DMS79 treated with DMSO at 0.1 percent for 48 hours (cell line): ENCODE measurements around the gene PBXIP1.

Experiments
- DNase-seq: peaks from one replicate; lab custom pipeline; 2025; lab: John Stamatoyannopoulos, UW

Gene PBXIP1

DNA sequence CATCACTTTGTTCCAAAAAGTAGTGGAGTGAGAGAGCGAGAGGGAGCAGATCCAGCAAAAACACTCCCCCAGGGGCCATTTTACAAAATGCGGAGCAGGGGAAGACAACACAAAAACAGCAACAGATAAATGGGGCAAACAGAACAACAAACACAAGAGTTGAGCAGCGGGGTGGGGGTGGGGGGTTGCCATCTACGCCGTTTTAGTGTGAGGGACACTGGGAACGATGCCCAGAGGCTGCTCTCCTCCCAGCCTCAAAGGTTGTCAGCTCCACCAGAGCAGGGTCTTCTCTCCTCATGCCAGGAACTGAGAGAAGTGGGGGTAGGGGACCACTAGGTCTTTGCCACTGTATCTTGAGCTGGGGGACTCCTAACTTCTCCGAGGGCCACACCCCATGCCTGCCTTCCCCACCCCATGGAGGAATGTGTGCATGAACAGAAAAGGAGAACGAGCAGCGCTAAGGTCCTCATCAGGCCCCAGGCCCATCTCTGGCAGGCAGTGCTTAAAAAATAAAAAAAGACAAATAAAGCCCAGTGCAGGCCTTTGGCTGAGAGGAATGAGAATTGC is 1.3 kb upstream of the PBXIP1 start:
- no peak for DNase-seq

DNA sequence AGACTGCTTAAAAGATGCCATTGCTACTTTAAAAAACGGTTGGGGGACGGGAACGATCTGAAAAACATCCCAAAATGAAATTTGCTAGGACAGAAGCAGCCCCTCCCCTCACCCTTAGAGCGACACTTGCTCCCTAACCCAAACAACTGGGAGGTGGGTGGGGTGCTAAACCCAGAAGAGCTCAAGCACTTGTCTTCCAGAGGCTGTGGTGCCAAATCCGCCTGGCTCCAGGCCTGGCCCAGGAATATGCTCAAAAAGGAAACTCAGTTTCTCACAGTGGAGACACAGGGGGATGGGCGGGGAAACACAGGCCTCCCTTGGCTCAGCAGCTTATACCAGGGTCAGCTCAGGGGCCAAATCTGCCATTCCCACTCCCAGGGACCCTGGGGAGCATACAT is 644 bp upstream of the PBXIP1 start:
- DNase-seq = no peak

DNA sequence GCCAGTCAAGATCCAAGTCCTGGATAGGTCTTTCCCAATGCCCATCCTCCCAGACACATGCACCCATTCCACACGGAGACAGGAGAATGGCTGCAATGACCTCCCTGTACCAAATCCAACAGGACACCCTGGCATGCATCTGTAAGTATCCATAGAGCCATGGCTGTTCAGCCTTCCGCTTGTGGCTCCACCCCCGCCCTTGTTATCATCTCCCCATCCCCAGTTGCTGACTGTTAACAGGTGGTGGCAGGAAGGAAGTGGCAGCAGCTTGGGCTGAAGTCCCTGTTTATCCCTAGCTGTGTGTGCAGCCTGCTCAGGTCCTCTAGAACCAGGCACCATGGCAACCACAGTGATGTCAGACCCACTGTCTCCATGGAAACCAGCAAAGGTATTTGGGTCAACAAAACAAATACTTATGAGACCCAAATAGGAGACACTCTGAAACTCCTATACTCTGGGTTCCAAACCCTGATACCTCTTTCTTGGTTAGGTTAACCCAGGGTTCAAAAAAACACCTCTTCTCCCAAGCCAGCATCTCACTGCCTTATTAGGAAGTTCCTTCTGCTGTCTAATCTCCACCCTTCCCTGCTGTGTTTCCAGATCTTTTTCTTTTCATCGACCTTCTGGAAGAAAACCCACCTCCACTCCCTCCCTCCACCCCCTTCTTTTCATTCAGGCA is 721 bp downstream of the PBXIP1 start:
- peak; percentile 53 for DNase-seq

DNA sequence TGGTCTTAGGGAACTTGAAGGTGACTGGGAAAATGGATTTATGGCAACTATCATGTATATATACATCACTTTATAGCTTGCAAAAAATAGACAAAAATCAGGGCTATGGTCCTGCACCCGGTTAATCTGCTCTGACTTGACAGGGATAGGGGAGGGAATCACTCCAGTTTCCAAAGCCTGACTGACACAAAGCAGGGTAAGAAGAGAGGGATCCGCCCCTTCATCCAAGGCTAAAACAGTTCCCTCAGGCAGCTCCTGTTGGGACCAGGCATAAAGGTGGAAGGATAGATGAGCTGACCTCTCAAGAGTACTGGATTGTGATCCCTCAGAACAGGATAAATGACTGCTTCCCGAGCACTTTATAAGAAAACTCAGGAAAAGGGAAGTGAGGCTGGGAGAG is 1.4 kb downstream of the PBXIP1 start:
- no peak for DNase-seq

DNA sequence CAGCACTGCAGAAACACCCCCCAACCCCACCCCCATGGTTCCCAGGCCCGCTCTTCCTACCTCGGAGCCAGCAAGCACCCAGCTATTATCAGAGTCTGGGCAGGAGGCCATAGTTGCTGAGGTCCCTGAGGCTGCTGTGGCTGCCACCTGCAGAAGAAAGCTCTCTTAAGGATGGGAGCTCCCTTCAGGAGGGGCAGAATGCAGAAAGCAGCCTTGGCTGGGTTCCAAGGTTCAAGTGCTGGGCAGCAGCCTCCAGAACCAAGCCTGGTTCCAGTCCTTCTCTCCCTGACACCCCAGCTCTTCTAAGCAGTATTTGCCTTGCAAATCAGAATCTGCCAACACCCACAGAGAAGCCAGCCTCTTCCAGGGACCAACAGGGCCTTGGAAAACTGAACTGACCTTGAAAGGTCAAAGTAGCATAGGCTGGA is 2.3 kb downstream of the PBXIP1 start:
- peak; percentile 8 for DNase-seq

DNA sequence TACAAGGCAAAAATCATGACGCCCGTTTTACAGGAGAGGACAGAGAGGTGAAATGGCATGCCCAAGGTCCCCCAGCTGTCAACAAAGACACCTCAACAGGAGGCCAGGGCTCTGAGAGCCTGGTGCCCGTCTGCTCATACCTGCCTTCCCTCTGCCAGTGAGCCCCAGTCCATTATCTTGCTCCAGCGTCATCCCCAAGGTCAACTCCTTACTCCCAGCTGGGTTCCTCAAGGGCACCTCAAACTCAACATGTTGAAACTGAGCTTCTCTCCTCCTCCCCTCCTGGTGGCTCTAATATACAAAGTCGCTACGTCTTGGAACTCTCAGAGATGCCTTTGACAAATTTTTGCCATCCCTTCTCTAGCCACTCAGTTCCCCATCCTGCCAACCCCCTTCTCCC is 3.2 kb downstream of the PBXIP1 start:
- DNase-seq = no peak

DNA sequence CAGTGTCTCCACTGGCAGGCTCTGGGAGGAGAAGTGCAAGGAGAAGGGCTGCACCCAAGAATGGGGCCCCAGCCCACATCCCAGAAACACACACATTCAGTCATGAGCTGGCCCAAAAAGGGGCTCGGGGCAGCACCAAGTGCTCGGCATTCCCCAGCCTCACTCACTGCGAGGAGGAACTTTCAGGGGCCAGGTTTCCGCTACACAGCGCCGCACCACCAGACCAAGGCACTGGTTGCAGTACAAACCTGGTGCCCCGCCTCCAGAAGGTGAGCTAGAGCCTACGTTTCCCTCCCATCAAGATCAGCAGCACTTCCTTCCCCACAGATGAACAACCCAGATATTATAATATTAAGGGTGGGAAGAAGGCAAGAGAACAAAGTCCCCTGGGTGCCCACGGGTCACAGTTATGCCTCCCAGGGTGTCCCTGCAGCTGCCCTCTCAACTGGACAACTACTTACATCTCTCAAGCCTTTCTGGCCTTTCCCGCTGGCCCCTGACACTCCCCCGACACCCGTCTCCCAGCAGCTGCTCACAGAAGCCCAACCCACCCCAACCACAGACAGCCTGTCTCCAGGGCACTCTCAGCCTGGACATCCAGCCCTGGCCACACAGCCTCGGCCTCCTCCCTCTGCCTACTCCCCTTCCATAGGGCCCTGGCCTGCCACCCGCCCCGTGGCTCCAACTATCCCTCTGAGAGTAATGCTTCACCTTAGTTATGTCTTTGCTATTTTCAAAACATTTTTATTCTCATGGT is 3.8 kb downstream of the PBXIP1 start:
- DNase-seq = no peak

DNA sequence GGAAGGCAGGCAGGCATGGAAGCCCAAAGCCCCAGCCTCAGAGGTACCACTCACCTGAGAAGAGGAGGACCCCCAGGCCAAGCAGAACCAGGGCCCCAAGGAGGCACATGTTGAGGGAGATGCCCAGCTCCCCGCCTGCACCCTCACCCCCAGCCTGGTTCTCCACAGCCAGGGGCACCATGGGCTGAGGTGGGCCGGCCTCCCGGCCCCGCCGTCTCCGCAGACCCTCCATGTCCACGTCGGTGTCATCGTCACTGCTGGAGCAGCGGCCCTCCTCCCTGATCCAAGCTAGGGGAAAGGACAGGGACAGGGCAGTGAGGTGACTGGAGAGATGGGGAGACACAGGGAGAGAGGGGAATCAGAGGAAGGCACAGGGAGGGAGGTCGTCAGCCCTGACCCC is 7.8 kb downstream of the PBXIP1 start:
- no peak for DNase-seq

DNA sequence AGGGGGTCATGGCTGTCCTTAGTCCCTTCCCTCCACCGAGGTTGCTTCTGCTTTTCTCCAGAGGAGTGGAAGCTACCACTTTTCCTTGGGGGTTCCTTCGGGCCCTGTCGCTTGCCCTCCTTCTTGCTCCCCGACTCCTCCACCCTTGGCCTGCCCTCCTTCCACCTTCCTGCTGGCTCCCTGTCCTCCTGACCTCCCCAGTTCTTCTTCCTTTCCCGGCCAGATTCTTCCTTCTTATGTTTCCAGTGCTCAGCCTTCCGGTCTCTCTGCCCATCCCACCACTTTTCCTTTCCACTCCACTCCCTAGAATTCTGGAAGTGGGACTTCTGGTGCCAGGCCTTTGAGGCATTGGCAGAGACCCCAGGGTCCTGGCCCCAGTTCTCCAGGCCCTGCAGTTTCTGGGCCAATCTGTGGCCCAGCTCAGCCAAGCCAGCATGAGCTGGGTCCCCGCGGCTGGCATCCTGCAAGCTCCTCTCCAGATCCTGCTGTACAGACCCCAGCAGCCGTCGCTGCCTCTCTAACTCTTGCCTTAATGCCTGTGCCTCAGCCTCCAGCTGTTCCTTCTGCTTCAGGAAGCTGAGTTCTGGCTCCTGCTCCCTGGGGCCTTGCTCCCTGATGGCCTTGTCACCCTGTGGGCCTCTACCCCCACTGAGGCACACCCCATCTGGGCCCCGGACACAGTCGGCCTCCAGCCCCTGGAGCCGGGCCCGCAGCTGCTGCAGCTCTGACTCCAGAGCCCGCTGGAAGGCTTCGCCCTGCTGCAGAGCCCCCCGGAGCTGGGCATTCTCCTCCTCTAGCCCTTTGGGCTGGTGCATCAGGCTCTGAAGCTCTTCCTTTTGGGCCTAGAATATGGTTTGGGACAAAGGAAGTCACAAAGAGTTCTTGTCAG is 9.7 kb downstream of the PBXIP1 start:
- DNase-seq = no peak

DNA sequence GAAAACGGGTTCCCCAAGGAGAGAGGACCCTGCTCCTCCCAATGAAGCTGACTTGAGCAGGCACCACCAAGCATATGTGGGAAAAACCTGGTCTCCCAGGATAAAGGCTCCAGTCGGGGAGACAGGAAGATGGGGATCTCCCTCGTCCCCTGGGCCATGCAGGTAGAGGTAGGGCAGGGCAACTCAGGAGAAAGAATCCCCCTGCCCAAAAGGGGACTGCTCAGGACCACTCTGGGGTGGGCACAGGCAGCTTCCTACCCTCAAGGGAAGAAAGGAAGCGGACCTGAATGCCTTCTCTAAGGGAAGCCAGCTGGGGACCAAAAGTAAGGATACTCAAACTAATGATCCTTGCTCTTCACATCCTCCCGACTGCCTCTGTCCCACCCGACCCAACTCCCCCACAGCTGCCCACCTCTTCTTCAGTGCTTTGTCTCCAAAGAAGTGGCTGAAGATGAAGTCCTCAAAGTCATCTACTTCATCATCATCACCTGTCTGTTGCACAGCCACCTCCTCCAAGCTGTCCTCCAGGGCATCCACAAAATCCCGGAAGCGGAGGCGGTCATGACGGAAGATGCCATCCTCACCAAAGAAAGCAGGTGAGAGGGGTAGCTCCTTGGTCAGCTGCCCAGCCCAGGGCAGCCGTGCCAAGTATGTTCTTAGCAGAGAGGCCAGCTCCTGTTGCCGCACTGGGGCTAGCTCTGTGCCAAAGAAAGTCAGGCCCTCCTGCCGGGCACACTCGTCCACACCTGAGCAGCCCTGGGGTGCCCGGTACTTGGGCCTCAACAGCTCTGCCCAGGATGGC is 10.5 kb downstream of the PBXIP1 start:
- no peak for DNase-seq

DNA sequence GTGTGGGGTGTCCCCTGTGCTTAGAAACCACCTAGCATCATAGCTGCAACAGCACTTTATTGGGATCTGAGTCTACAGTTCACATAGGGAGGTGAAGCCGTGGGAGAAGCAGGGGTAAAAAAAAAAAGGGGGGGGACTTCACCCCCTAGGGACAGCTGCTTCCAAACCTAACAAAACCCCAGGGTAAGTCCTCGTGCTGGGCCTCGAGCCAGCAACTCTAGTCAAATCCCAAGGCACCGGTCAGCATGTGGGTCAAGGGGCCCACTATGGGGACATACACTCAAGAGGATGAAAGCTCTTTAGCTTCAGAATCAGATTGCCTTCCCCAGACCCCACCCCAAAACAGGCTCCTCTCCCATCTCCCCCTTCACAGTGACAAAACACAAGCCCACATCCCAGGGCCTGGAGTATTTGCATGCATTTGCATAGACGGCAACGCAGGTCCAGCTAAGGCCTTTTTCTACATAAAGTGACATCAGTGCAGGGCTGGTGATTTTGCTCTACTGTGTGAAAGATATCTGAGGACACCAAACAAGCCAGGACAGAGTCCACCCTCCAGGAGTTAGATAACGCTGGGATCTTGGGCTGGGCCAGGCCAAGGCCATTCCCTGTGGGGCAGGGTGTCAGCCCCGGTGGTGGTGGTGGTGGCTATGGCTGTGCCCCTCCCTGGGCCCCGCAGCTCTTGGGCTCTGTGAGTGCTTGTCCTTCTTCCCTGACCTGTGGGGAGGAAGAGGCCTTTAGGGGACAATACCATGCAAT is 11.3 kb downstream of the PBXIP1 start:
- no peak for DNase-seq

DNA sequence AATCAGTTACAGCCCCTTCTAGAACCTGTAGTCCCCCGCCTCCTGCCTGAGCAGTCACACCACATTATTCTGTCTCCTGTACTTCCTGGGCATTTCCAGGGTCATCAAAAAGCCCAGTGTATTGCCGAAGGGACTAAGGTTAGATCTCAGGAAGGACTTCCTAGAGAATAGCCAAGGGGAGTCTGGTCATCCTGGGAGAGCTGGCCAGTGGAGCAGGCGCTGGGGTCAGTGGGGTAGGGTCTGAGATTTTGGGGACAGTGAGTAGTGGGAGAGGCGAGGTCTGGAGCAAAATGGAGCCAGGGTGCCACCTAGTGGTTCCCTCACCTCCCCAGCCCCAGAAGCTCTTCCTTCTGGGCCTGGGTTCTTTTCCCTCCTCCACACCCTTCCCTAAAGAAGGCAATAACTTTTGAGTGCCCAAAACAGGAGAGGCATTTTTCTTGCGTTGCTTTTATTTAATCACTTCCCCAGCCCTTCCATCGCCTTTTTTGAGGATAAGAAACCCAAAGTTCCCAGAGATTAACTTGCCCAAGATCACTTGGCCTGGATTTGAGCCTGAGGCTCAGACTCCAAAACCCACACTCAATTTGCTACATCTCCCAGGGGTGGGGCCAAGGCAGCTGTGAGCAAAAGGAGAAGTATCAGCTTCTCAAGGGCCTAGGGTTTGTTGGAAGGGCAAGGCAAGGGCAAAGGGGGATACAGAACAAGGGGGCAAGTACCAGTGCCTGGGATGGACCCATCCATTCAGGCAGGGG is 12.1 kb downstream of the PBXIP1 start:
- peak; percentile 24 for DNase-seq

DNA sequence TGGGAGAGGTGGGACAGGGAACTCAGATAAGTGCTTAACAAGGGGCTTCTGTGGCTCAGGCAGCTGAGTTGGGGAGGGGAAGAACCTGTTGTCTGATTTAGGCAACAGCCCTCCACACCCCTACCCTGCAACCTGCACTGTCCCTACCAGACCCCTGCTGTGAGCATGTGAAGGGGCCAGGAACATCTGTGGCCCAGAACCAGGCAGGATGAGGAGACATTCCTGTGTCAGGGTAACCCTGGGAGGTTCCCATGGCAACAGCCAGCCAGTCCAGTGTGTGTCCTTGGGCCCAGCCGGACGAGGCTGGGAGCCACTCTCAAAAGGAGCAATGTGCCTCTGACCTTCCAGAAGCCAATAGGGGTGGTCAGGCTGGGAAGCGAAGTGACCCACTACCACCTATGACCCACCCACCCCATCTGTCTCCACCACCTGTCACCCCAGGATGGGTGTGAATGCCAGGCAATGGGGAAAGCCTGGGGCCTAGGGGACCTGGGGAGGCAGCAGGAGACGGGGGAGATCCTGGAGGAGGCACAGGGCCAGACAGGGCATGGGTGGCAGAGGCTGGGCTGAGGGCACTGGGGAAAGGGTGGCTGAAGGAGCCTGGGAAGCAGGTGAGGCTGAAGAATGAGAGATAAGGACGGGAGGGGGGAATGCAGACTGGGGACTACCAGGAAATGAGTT is 14.4 kb downstream of the PBXIP1 start:
- no peak for DNase-seq

DNA sequence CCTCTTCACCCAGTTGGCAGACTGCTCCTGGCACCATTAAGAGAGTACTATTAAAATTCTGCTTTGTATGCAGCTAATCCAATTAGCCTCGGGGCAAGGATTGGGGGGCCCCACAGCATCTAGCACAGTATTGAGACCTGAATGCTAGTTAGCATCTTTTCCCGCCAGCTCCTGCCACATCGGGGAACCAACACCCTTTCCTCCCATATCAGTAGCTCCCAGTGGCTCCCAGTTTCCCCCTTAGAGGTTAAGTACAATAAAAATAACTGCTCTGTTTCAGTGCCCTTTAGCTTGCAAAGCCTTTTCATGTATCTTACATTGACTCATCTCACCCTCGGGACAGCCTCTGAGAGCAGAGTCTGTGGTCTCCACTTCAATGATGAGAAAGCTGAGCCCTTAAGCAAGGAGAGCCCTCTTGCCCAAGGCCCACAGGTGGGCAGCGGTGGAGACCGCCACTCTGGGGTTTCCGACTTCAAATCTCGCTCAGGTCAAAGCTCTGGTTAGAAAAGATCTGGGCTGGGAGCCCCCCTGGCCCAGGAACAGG is 15.2 kb downstream of the PBXIP1 start:
- DNase-seq = no peak

DNA sequence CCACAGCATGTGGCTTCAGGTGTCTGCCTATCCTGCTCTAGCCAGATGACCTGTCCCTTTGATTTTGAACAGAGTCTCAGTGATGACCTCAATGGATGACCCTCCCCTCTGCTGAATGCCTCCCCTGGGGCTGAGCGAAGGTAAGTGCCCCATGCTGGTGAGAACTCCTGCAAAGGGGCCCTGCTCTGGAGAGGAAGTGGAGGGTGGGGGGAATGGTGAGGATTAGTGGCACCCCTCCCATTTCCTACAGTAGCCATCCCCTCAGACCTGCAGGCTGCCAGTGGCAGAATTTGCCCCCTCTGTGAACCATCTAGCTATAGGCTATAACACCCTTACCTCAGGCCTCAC is 15.7 kb downstream of the PBXIP1 start:
- no peak for DNase-seq

DNA sequence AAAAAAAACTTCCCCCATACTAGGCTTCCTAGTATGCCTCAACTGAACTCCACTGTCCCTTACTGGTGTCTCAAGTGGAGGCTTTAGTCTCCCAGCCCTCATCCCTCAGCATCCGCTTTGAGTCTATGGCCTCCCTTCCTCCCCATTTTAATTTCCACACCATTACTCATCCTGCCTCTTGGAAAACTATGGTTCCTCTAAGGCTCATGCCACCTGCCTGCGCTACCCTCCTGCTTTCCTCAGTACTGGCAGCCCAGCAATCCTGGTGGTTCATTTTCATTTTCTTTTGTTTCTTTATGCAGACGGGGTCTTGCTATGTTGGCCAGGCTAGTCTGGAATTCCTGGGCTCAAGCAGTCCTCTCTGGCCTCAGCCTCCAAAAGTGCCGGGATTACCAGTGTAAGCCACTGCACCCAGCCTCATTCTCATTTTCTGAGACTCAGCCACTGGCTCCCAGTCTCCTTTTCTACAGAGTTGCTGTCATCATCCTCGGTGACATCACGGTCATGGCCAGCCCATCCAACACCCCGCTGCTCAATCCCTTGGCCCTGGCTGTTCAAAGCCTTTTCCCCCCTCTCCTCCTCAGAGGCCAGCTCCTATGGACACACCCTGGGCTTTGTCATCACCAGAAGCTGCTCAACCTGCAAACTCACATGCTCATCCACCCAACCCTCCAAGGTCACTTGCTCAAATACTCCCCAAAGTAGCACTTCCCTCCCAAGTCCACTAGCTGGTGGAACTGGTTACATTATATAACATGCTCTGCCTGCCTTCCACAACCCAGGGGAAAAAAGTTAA is 17.1 kb downstream of the PBXIP1 start:
- no peak for DNase-seq

DNA sequence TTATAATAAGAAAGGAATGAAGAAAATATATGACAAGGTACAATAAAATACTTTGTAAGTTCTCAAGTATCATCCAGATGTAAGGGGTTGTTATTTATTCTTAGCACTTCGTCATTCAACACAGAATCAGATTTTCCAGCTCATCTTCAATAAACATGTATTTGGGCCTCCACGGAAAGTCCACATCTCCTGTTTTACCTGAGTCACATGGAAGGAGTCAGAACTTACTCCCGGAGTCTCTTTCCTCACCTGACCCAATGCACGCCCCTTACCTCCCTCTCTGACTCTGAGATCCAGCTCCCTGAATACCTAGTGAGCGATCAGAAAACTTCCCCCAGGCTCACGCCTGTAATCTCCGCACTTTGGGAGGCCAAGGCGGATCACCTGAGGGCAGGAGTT is 17.9 kb downstream of the PBXIP1 start:
- no peak for DNase-seq
